GM18861 (cell line): ENCODE results near the gene FES.
A peak's percentile ranks its signal among the peaks of the same experiment; 100 is the strongest.

Experiments
- ATAC-seq: cut with Tn5 transposase; IDR thresholded peaks from one replicate; pipeline ENCODE4 v1.9.1; 2021; ENCODE audit not compliant: unreplicated experiment

FES gene

DNA sequence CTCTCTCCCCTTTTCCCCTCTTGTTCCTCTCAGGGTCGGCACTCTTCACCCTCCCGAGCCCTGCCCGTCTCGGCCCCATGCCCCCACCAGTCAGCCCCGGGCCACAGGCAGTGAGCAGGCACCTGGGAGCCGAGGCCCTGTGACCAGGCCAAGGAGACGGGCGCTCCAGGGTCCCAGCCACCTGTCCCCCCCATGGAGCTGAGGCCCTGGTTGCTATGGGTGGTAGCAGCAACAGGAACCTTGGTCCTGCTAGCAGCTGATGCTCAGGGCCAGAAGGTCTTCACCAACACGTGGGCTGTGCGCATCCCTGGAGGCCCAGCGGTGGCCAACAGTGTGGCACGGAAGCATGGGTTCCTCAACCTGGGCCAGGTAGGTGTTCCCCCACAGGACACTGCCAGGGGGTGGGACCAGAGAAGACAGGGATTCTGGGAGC lies 8.7 kb upstream of the FES start:
- ATAC-seq: no peak

DNA sequence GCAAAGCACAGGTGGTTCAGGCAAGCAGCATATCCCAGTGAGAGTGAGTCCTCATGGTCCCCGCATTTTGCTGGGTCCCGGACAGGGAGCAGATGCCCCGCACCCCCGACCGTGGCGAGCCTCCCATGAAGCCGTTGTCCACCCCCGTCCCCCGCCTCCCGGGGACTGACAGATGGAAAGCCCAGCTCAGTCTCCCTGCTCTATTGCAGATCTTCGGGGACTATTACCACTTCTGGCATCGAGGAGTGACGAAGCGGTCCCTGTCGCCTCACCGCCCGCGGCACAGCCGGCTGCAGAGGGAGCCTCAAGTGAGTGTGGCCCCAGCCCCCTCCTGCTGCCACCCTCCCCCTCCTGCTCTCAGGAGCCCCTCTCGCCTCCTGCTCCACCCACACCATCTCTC lies 8.3 kb upstream of the FES start:
- no peak for ATAC-seq

DNA sequence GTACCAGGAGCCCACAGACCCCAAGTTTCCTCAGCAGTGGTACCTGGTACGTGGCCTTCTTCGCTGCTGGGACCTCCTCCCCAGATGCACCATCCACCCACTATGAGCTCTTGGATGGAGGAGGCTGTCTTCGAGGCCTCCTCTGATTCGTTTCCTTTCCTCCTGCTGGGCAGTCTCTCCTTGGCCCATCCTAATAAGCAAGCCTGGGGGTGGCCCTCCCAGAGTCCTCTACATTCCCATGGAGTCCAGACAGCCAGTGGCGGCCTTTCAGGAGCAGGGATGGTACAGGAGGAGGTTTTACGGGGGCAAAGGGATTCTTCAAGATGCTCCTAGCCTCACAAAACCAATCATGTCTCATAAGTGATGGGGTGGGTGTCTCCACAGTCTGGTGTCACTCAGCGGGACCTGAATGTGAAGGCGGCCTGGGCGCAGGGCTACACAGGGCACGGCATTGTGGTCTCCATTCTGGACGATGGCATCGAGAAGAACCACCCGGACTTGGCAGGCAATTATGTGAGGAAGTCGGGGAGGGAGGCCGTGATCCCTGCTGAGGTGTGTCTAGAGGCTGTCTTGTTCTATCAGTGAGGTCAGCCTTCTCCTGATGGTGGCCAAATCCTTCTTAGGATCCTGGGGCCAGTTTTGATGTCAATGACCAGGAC lies 7.7 kb upstream of the FES start:
- no peak for ATAC-seq

DNA sequence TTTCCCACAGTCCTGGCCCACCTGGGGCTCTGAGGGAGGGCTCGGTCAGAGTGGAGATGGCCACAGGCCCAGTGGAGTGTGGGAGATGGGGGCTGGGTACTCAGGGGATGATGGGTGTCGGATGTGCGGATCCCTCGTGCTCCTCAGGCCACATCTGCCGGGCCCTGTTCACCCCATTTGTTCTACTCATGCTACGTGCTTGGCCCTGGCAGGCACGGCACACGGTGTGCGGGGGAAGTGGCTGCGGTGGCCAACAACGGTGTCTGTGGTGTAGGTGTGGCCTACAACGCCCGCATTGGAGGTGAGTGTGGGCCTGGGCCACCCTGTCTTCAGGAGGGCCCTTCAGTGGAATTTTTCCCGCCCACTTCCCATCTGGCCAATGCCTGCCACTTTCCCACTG lies 7.0 kb upstream of the FES start:
- ATAC-seq: no peak

DNA sequence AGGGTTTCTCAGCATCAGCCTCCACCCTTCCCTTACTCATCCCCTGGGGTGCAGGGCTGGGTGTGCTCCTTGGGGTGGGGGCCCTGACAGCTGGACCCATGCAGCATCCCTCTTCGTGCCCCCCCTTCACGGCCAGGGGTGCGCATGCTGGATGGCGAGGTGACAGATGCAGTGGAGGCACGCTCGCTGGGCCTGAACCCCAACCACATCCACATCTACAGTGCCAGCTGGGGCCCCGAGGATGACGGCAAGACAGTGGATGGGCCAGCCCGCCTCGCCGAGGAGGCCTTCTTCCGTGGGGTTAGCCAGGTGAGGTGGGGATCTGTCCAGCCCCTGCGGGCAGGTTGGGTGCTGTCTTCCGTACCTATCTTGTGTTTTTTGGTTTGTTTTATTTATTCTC lies 6.3 kb upstream of the FES start:
- no peak for ATAC-seq

DNA sequence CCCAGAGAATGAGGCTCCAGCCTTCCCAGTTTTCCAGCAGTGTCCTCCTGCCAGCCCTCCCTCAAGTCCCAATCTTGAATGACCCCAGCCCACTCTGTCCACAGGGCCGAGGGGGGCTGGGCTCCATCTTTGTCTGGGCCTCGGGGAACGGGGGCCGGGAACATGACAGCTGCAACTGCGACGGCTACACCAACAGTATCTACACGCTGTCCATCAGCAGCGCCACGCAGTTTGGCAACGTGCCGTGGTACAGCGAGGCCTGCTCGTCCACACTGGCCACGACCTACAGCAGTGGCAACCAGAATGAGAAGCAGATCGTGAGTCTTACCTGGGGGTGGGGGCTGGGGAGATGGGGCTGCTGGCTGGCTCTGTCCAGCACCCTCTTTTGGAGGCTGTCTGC lies 5.6 kb upstream of the FES start:
- ATAC-seq: no peak

DNA sequence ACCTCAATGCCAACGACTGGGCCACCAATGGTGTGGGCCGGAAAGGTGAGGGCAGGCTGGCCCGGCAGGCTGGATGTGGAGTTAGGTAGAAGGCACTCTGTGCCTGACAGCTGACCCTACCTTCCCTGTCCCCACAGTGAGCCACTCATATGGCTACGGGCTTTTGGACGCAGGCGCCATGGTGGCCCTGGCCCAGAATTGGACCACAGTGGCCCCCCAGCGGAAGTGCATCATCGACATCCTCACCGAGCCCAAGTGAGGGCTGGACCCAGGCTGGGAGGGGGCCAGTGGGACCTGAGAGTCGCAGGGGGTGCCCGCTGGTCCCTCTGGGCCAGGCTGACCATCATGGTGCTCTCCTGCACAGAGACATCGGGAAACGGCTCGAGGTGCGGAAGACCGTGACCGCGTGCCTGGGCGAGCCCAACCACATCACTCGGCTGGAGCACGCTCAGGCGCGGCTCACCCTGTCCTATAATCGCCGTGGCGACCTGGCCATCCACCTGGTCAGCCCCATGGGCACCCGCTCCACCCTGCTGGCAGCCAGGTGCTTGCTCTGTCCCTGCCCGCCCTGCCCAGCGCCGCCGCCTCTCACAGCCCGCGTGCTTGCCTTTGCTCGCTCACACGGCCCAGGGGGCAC lies 4.5 kb upstream of the FES start:
- ATAC-seq: no peak

DNA sequence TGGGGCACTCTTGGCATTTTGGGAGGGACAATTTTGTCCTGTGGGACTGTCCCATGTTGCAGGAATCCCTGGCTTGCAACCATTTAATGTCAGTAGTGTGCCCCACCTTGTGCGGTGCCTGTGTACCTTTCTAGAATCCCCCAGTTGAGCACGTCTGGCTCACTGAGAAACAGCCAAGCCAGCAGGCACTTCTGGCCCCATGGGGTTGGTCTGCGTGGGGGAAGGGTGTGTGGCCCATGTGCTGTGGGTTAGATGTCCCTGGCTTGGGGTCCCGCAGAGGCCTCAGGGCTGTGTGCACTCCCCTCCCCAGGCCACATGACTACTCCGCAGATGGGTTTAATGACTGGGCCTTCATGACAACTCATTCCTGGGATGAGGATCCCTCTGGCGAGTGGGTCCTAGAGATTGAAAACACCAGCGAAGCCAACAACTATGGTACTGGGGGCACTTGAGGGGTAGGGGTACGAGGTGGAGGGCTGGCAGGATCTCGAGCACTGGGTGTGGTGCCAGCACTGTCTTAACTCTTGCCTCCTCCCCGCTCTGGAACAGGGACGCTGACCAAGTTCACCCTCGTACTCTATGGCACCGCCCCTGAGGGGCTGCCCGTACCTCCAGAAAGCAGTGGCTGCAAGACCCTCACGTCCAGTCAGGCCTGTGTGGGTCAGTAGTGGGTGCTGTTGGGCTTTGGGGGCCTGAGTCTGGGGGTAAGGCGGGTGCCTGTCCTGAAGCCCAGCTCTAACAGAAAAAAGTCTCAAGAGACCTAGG lies 3.7 kb upstream of the FES start:
- no peak for ATAC-seq

DNA sequence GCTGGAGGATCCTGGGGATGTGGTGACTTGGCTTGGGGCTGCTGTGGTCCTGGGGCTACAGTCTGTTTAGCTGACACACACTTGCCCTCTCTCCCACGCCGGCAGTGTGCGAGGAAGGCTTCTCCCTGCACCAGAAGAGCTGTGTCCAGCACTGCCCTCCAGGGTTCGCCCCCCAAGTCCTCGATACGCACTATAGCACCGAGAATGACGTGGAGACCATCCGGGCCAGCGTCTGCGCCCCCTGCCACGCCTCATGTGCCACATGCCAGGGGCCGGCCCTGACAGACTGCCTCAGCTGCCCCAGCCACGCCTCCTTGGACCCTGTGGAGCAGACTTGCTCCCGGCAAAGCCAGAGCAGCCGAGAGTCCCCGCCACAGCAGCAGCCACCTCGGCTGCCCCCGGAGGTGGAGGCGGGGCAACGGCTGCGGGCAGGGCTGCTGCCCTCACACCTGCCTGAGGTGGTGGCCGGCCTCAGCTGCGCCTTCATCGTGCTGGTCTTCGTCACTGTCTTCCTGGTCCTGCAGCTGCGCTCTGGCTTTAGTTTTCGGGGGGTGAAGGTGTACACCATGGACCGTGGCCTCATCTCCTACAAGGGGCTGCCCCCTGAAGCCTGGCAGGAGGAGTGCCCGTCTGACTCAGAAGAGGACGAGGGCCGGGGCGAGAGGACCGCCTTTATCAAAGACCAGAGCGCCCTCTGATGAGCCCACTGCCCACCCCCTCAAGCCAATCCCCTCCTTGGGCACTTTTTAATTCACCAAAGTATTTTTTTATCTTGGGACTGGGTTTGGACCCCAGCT lies 2.9 kb upstream of the FES start:
- no peak for ATAC-seq

DNA sequence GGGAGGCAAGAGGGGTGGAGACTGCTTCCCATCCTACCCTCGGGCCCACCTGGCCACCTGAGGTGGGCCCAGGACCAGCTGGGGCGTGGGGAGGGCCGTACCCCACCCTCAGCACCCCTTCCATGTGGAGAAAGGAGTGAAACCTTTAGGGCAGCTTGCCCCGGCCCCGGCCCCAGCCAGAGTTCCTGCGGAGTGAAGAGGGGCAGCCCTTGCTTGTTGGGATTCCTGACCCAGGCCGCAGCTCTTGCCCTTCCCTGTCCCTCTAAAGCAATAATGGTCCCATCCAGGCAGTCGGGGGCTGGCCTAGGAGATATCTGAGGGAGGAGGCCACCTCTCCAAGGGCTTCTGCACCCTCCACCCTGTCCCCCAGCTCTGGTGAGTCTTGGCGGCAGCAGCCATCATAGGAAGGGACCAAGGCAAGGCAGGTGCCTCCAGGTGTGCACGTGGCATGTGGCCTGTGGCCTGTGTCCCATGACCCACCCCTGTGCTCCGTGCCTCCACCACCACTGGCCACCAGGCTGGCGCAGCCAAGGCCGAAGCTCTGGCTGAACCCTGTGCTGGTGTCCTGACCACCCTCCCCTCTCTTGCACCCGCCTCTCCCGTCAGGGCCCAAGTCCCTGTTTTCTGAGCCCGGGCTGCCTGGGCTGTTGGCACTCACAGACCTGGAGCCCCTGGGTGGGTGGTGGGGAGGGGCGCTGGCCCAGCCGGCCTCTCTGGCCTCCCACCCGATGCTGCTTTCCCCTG lies 2.2 kb upstream of the FES start:
- no peak for ATAC-seq

DNA sequence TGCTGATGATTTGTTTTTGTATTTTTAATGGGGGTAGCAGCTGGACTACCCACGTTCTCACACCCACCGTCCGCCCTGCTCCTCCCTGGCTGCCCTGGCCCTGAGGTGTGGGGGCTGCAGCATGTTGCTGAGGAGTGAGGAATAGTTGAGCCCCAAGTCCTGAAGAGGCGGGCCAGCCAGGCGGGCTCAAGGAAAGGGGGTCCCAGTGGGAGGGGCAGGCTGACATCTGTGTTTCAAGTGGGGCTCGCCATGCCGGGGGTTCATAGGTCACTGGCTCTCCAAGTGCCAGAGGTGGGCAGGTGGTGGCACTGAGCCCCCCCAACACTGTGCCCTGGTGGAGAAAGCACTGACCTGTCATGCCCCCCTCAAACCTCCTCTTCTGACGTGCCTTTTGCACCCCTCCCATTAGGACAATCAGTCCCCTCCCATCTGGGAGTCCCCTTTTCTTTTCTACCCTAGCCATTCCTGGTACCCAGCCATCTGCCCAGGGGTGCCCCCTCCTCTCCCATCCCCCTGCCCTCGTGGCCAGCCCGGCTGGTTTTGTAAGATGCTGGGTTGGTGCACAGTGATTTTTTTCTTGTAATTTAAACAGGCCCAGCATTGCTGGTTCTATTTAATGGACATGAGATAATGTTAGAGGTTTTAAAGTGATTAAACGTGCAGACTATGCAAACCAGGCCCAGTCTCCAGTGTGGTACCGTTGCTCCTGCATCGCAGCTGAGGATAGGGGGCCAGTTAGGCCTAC lies 1.4 kb upstream of the FES start:
- ATAC-seq: no peak

DNA sequence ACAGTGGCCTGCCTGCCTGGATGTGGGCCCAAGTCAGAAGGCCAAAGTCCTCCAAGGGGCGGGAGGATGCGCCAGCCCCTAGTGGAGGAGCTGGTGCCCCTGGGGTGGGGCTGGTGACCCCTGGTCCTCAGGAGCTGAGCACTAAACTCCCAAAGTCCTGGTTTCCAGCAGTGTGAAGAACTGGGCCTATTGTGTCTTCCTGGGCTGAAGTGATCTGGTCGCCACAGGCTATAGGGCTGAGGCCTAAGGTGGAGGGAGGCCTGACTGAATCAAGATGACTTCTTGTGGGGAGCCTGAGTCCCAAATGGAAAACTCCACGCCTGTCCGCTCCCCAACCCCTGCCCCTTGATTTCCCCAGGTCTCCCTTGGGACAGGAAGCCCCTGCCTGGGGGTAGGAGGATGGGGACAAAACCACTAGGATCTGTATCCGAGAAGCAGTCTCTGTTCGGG lies 753 bp upstream of the FES start:
- no peak for ATAC-seq

DNA sequence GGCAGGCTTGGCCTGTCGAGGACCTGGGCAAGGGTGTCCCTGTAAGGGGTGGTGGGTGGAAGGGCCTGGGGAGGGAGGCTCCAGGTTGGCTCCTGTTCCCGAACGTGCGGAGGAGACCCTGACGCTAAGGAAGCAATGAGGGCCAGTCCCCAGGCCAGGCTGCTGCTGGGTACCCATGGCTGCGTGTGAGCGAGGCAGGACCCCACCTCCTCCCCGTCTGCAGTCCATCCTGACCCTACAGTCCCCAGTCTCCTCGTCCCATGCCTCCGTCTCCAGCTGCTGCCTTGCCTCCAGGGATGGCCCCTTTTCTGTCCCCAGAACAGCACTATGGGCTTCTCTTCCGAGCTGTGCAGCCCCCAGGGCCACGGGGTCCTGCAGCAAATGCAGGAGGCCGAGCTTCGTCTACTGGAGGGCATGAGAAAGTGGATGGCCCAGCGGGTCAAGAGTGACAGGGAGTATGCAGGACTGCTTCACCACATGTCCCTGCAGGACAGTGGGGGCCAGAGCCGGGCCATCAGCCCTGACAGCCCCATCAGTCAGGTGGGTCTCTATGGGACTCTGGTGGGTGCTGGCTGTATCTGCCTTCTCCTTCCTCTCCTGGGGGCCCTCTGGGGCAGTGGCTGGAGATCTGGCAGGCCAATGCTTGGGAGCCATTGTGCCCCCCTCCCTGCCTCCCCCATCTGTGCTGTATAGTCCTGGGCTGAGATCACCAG lies 571 bp downstream of the FES start:
- ATAC-seq: no peak

DNA sequence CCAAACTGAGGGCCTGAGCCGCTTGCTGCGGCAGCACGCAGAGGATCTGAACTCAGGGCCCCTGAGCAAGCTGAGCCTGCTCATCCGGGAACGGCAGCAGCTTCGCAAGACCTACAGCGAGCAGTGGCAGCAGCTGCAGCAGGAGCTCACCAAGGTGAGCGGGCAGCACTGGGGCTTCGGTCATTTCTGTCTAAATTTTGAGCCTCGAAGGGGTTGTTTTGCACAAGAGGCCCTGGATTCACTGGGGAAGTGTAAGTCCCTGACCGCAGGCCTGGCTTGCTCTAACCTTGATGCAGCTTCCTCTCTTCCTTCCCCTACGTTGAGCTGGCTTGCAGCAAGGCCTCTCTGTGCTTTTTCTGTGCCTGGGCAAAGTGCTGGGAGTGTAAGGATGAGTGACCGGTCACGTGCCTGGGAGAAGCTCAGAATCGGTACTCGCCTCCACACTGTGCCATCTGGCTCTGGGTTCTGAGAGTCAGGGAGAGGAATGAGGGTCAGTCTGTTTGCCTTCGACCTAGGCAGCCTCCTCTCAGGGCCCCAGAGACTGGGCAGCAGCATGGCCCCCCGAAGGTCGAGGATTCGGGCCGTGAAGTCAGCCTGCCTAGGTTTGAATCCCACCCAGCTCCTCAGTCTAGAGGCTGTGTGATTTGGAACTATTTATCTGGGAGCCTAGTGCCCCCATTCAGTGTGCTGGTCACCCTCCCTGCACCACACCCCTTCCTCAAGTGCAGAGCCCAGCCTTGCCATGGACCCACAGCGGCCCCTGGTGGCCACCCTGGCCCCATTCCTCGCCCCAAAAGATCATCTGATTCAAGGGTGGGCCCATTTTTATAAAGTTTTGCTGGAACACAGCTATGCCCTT lies 1.4 kb downstream of the FES start:
- peak; percentile 37 for ATAC-seq

DNA sequence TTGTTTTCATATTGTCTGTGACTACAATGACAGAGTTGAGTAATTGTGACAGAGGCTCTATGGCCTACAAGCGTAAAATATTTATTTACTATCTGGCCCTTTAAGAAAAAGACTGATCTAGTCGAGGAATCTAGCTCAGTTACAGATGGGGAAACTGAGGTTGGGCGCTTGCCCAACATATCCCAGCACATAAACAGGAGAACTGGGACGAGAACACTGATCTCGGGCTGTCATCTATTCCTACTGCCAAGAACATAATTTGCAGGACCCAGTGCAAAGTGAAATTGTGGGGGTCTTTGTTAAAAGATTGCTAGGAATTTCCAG lies 1.9 kb downstream of the FES start:
- no peak for ATAC-seq

DNA sequence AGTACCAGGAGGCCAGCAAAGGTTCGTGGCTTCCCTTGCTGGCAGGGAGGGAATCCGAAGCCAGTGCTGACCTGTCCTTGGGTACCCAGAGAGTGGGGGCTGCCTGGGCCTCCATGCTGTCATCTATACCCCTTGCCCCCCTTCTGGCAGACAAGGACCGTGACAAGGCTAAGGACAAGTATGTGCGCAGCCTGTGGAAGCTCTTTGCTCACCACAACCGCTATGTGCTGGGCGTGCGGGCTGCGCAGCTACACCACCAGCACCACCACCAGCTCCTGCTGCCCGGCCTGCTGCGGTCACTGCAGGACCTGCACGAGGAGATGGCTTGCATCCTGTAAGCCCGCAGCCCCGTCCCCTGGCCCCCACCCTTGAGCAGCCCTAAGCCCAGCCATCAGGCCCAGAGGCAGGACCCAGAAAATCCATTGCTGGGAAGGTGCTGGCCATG lies 2.8 kb downstream of the FES start:
- ATAC-seq: no peak

DNA sequence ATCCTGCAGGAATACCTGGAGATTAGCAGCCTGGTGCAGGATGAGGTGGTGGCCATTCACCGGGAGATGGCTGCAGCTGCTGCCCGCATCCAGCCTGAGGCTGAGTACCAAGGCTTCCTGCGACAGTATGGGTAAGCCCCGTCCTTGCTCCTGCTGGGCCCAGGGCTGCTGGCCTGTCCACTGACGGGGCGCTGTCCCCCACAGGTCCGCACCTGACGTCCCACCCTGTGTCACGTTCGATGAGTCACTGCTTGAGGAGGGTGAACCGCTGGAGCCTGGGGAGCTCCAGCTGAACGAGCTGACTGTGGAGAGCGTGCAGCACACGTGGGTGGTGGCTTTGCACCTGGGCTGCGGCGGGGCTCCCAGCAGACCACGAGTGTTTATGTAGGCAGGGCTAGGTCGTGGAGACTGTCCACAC lies 5.0 kb downstream of the FES start:
- ATAC-seq: no peak

DNA sequence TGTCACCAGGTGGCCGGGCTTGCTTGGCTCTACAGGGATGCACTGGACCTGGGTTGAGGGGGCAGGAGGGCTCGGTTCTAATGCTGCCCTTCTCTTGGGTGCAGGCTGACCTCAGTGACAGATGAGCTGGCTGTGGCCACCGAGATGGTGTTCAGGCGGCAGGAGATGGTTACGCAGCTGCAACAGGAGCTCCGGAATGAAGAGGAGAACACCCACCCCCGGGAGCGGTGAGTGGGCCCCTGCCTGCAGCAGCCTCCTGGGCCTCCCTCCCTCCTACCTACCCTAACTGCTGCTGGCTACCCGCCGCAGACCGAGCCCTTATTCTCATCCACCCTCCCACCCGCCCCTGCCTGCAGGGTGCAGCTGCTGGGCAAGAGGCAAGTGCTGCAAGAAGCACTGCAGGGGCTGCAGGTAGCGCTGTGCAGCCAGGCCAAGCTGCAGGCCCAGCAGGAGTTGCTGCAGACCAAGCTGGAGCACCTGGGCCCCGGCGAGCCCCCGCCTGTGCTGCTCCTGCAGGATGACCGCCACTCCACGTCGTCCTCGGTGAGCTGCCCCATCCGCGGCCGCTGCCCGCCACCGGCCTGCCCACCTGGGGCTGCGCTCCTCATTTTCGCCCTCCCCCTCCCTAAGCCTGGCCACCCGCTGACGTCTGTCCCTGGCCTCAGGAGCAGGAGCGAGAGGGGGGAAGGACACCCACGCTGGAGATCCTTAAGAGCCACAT lies 5.6 kb downstream of the FES start:
- ATAC-seq: no peak
